GM19043 (cell line): ENCODE measurements around the gene CSH1.
A peak's percentile ranks its signal among the peaks of the same experiment; 100 is the strongest.
"Not testable (repeated sequence)": the region's sequence is repeated elsewhere in the genome, so short reads cannot be mapped to it uniquely, and the experiment has no call there.

Experiments used
- ATAC-seq: cut with Tn5 transposase; IDR thresholded peaks from one replicate; pipeline ENCODE4 v1.9.1; 2021; ENCODE audit warnings: low read depth; ENCODE audit not compliant: unreplicated experiment

Gene CSH1

GRCh38 chr17:63907161-63907778 is 10.9 kb upstream of the CSH1 start:
- not testable (repeated sequence) for ATAC-seq

- not testable (repeated sequence) for ATAC-seq
Observed at GRCh38 chr17:63904796-63905195, 8.4 kb upstream of the CSH1 start.

DNA sequence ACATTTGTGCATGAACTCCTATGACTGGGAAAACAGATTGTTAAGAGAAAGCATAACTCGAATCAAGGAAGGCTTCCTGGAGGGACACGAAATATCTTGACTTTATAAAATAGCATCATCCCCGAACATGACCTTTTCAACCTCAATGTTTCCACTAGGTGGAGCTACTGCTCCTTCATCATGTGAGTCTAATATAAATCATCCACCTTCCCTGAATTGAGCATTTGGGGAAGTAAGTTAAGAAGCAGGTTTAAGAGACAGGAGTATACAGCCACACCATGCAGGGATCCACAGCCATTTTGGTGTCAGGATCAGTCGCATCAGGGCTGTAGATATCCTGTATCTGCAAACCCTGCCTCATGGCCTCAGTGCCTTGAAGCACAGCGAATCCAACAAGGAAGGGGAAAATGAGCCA is 7.4 kb upstream of the CSH1 start:
- ATAC-seq: not testable (repeated sequence)

DNA sequence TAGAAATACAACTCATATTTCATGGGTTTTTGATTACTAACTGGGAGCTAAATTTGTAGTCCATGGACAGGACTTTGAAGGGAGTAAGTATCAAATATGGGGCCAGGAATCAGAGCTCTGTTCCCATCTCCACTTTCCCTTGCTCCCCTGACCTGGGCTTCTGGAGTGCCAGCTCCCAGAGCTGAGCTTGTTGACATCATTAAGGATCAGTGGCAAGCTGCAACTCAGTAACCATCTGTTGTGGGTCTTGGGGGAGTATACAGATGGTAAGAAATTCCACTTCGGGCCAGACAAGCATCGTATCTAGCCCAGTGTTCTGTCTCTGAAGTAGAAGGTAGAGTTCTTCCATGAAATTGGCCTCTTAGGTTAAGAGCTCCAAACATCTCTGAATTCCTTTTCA is 5.6 kb upstream of the CSH1 start:
- ATAC-seq: not testable (repeated sequence)

DNA sequence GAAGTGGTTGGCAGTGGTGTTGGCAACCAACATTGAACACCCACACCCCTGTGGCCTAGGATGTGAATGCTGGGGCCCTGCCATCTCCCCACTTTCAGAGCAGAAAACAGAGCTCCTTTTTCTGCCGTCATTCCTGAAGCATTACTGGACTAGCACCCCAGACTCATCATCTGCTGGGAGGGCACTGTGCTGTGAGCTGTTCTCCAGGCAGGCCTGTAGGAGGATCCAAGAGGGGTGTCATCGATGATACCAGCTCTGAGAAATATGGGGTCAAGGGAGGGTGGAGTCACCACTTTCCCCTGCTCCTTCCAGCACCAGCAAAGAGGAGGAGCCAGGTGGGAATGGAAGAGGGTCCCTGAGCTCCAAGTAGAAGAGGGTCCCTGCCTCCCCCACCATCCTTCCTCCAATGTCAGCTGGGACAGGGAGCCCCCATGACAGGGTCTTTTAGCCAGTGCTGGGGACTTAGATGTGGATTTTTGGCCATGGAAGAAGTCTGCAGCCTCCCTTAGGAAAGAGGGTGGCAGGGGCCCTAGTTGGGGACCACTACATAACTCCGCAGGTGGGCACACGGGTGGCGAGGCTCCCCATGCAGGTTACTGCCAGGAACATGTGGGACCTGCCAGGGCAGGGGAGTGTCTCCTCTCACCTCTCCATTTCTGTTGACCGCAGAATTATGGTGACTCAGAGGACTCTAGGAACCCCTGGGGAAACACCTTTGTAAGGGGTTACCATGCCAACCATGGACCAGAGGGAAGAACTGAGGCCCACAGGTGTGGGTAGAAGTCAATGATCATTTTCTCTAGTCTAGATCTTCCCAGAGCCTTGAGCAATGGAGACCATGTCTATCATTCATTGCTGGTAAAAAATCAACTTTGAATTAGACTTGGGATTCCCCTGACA is 2.8 kb upstream of the CSH1 start:
- not testable (repeated sequence) for ATAC-seq

GRCh38 chr17:63894821-63895220 is 1.6 kb downstream of the CSH1 start:
- ATAC-seq: not testable (repeated sequence)

DNA sequence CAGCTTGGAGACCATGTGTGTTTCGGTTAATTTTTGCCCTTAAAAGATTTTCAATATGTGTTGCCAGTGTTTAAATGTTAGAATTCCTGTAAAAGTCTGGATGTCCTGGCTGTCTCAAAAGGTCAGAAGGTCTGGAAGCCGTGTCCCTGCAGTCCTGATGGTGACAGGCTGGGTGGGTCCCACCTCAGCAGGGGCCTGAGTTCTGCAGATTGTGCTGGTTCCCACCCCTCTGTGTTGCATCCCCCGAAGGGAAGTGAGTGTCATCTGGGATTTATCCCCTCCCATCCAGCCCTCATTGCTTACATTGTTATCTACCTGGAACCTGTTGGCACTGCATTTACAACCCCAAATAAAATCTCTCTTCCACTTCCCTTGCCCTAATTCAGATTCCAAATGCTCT is 2.4 kb downstream of the CSH1 start:
- not testable (repeated sequence) for ATAC-seq

- ATAC-seq: not testable (repeated sequence)
Observed at GRCh38 chr17:63892316-63893037, 3.9 kb downstream of the CSH1 start.

DNA sequence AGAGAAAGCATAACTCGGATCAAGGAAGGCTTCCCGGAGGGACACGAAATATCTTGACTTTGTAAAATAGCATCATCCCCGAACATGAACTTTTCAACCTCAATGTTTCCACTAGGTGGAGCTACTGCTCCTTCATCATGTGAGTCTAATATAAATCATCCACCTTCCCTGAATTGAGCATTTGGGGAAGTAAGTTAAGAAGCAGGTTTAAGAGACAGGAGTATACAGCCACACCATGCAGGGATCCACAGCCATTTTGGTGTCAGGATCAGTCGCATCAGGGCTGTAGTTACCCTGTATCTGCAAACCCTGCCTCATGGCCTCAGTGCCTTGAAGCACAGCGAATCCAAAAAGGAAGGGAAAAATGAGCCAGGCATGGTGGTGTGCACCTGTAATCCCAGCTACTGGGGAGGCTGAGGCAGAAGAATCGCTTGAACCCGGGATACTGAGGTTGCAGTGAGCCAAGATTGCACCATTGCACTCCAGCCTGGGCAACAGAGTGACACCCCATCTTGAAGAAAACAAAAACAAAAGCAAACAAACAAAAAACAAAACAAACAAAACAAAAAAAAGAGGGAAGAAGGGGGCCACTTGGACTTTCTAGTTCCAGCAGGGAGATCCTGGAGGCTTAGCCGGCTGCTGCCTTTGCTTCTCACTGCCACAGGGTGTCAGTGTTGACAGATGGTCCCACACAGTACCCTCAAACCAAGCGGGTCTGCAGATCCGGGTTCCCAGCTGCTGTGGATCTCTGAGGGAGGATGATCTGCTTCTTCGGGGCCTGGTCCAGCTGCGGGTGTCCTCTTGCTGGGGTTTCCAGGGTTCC is 7.1 kb downstream of the CSH1 start:
- not testable (repeated sequence) for ATAC-seq

DNA sequence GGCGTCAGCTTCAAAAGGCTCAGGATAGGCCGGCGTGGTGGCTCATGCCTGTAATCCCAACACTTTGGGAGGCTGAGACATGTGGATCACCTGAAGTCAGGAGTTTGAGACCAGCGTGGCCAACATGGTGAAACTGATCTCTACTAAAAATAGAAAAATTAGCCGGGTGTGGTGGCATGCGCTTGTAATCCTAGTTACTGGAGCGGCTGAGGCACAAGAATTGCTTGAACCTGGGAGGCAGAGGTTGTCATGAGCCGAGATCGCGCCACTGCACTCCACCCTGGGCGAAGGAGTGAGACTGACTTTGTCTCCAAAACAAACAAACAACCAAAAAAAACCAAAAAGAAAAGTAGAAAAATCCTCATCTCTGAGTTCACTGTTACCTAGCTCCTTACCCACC is 11.3 kb downstream of the CSH1 start:
- ATAC-seq: not testable (repeated sequence)

DNA sequence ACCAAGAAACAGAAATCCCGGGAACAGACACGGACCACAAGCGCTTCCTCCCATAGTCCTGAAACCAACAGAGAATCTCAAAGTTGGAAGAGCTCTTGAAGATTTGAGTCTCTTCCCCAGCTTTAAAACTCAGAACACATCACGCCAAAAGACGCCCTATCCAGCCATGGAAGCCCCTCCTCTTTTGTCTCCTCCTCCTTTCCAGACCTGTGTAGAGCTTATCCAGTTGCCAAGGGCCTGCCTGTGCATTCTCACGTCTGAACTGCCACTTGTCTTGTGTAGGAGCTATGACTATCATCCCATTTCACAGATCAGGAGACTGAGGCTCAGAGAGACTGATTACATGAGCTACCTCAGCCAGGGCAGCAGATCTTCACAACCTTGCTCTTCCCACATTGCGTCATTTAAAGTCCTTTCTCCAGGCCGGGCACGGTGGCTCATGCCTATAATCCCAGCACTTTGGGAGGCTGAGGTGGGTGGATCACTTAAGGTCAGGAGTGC is 13.7 kb downstream of the CSH1 start:
- ATAC-seq: not testable (repeated sequence)

DNA sequence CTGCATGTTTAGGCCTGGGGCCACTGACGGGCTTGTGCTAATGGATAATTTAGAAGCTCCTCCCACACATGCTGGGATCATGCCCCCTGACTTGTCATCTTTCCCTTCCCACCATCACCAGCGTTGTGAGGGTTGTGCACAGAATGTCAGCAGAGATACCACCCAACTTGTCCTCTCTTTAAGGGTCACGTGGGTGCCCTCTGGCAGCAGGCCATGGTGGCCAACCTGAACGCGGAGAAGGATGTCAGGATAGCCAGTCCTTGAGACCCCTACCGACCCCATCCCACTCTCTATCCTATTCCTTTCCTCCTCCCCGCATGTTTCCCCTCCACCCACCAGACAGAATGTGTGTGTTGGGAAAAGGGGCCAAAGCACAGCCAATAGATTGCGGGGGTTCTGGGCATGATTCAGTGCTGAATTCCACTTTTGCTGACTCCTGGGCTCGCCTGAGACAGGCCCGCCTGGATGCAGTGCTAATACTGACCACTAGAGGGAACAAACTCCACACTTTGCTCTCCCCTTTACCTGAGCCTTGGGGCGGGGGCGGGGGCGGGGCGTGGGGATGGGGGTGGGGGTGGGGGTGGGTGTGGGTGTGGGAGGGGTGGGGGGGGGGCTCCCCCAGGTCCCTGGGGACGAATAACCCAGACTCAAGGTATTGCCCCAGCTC is 14.3 kb downstream of the CSH1 start, which contains the start of gene GH2:
TSS of gene GH2 (minus strand) at position 10 of the 667 bp plus-strand sequence. CDS start 143 bp downstream, outside the sequence.
- ATAC-seq: peak; percentile 57

GRCh38 chr17:63881337-63881736 is 15.0 kb downstream of the CSH1 start:
- ATAC-seq: not testable (repeated sequence)

DNA sequence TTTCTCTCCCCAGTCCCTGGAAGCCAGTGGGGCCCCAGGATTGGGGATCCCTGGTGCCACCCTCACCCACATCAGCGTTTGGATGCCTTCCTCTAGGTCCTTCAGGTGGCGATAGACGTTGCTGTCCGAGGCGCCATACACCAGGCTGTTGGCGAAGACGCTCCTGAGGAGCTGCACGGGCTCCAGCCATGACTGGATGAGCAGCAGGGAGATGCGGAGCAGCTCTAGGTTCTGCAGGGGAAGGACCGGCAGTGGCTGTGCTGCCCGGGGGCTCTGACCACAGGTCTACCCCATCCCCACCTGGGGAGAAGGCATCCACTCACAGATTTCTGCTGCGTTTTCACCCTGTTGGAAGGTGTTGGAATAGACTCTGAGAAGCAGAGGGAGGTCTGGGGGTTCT is 15.7 kb downstream of the CSH1 start:
- ATAC-seq: no peak

DNA sequence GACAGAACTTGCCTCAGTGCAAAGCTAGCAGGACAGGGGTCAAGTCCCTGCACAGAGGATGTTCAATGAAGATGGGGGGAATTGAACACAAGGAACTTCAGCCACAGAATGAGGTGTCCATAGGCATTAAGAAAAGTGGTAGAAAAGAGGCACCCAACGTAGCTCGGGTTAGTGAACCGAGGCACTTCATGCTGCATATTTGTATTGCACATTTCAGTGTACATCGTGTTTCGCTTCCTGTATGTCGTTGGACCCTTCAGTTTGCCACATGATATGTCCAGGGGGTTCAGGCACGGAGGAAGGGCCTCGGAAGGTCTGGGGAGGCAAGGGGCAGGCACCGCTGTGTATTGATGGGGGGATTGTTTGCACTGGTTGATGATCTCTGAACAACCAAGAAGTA is 18.0 kb downstream of the CSH1 start:
- ATAC-seq: not testable (repeated sequence)

DNA sequence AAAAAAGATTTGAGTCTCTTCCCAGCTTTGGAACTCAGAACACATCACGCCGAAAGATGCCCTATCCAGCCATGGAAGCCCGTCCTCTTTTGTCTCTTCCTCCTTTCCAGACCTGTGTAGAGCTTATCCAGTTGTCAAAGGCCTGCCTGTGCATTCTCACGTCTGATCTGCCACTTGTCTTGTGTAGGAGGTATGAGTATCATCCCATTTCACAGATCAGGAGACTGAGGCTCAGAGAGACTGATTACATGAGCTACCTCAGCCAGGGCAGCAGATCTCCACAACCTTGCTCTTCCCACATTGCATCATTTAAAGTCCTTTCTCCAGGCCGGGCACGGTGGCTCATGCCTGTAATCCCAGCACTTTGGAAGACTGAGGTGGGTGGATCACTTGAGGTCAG is 21.7 kb downstream of the CSH1 start:
- ATAC-seq: not testable (repeated sequence)

- ATAC-seq: not testable (repeated sequence)
Observed at GRCh38 chr17:63874061-63874626, 22.2 kb downstream of the CSH1 start.

GRCh38 chr17:63873577-63873976 is 22.8 kb downstream of the CSH1 start, which contains the start of gene CSH2:
CSH2 (minus strand) TSS chr17:63873677; CDS start chr17:63873614, 63 bp downstream.
- not testable (repeated sequence) for ATAC-seq
